ENCODE data around the gene DARS1.
A peak's percentile ranks its signal among the peaks of the same experiment; 100 is the strongest.

The DARS1 gene

DNA sequence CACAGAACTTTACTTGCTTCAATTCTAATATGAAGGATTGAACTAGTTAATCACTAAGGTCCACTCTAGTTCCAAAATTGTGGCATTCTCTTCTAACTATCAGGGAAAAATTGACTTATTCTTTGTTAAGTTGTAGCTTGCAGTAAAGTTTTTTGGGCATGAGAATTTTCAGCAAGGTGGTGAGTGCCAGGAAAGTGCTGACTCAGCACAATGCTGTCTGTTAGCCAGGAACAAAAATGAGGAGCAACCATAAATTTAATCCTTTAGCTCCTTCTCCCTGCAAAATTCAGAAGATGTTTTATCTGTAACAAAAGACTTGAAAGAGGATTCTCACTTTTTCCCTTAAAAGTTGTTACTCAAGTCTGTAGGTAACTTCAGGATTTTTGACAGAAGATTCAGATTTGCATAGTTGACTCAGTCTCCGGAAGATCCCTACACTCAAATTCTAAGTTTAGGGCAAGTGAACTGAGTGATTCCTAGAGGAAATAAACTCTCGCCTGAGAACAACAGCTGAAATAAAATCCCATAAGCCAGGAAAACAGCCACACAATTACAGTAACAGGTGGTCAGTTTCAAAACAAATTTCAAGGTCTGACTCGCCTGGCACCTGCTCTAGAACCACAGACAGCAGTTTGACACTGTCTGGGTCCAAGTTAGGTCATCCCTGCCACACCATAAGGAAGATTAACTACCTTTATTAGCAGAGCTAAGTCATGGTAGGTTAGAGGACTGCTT, 20.2 kb upstream of the DARS1 start:
- no peaks in the 10 kb centered on the region for H3K9me3 ChIP-seq (ENCODE audit: control insufficient read depth, insufficient read depth, low read depth, low read length)
- no peaks in the 10 kb centered on the region for H3K36me3 ChIP-seq (ENCODE audit: control insufficient read depth in 2 of 2, insufficient read depth in 1 of 2, low read length in 2 of 2)
- H3K4me1 ChIP-seq (ENCODE audit: control insufficient read depth, insufficient read depth, low read length) = no peaks in the 10 kb centered on the region
- TF ChIP-seq ZNF837 (tag by site-specific recombination; IDR thresholded peaks at IDR 0.05) = no peak
- TF ChIP-seq ZNF792 (tag by site-specific recombination; IDR thresholded peaks at IDR 0.05) = no peak
- peak; percentile 88 for TF ChIP-seq SCRT2 (tag by site-specific recombination; IDR thresholded peaks at IDR 0.05)
- no peak for TF ChIP-seq ZNF501 (tag by site-specific recombination; IDR thresholded peaks at IDR 0.05)
- no peak for TF ChIP-seq ZNF19 (tag by site-specific recombination; IDR thresholded peaks at IDR 0.05; ENCODE audit: low read depth)
- 0 out of 2 replicates have a peak, but pooled peaks have one; percentile 28 for TF ChIP-seq SCRT1 (tag by site-specific recombination; IDR thresholded peaks at IDR 0.05; ENCODE audit: borderline replicate concordance)
- no peak for TF ChIP-seq ZNF571 (tag by site-specific recombination; IDR thresholded peaks at IDR 0.05)
- TF ChIP-seq ZNF677 (tag by site-specific recombination; IDR thresholded peaks at IDR 0.05) = no peak
- no peak for TF ChIP-seq ZBTB48 (tag by site-specific recombination; IDR thresholded peaks at IDR 0.05)
- TF ChIP-seq HIC1 (tag by site-specific recombination; IDR thresholded peaks at IDR 0.05) = no peak
- TF ChIP-seq ZNF416 (tag by site-specific recombination; IDR thresholded peaks at IDR 0.05) = no peak
- no peak for TF ChIP-seq ZNF513 (tag by site-specific recombination; IDR thresholded peaks at IDR 0.05)
- no peak for TF ChIP-seq ZNF174 (tag by site-specific recombination; IDR thresholded peaks at IDR 0.05)
- TF ChIP-seq ZNF555 (tag by site-specific recombination; conservative IDR thresholded peaks at IDR 0.05) = no peak
- TF ChIP-seq ZNF610 (tag by site-specific recombination; IDR thresholded peaks at IDR 0.05; ENCODE audit: borderline replicate concordance) = no peak
- no peak for TF ChIP-seq GLI4 (tag by site-specific recombination; IDR thresholded peaks at IDR 0.05)
- H3K27ac ChIP-seq (ENCODE audit: extremely low read depth, low read depth, low read length) = no peak overlapping the region
- POLR2A ChIA-PET = no interaction called here
- CTCF ChIA-PET = interaction anchor here (0.6 to 1.3 kb wide), 3 partner anchors 8 to 195 kb away, joined by 3 to 6 read pairs (median 3); no protein-coding TSS in a partner anchor
- no peak overlapping the region for H3K4me3 ChIP-seq (ENCODE audit: low read depth, low read length)

DNA sequence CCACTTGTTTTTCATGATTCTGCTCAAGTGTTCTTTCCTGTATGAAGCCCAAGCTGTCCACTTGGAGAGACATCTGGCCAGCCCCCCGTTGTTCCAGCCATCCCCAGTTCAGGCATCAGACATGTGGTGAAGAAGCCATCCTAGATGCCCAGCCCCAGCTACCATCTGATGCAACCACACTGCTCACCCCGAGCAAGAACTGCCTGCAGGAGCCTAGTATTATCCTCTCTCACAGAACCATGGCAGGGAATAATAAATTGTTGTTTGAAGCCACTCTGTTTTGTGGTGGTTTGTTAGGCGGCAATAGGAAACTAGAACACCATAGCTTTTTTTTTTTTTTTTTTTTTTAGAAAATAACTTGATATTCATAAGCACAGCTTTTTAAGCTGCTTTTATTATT, 19.5 kb upstream of the DARS1 start:
- TF ChIP-seq SALL2 (tag by site-specific recombination; IDR thresholded peaks at IDR 0.05; ENCODE audit: borderline replicate concordance) (no peak), ZNF76 (tag by site-specific recombination; IDR thresholded peaks at IDR 0.05; ENCODE audit: borderline replicate concordance, low read depth) (no peak), HOXA7 (CRISPR knock-in tag; IDR thresholded peaks at IDR 0.05; ENCODE audit: borderline replicate concordance) (no peak)
- POLR2A ChIA-PET = no interaction called here

DNA sequence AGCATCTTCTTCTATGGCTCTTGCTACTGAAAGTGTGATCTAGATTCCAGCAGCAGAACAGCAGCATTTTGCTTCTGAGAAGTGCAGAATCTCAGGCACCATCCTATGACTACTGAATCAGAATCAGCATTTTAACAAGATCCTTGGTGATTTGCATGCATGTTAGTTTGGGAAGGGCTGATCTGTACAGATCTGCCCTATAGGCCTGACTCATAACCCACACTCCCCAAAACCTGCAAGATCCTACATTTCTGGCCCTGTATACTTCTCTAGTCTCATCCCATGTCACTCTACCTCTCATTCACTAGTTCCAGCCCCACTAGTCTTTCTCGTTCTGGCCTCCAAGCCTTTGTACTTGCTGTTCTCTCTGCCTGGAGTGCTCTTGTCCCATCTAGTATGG, 15.7 kb upstream of the DARS1 start:
- H3K9me3 ChIP-seq (ENCODE audit: control insufficient read depth, insufficient read depth, low read depth, low read length) = no peaks in the 10 kb centered on the region
- H3K4me3 ChIP-seq (ENCODE audit: low read depth, low read length) = no peak overlapping the region
- CTCF ChIA-PET = no interaction called here
- POLR2A ChIA-PET = no interaction called here
- H3K36me3 ChIP-seq (ENCODE audit: control insufficient read depth in 2 of 2, insufficient read depth in 1 of 2, low read length in 2 of 2) = no peaks in the 10 kb centered on the region
- no peaks in the 10 kb centered on the region for H3K4me1 ChIP-seq (ENCODE audit: control insufficient read depth, insufficient read depth, low read length)
- H3K27ac ChIP-seq (ENCODE audit: extremely low read depth, low read depth, low read length) = no peak overlapping the region
- TF ChIP-seq ZNF248 (tag by site-specific recombination; IDR thresholded peaks at IDR 0.05) = no peak
- TF ChIP-seq ZNF707 (tag by site-specific recombination; IDR thresholded peaks at IDR 0.05) = no peak
- no peak for TF ChIP-seq ZSCAN23 (tag by site-specific recombination; IDR thresholded peaks at IDR 0.05)
- TF ChIP-seq HOXC10 (CRISPR knock-in tag; IDR thresholded peaks at IDR 0.05) = no peak
- TF ChIP-seq ZNF350 (tag by site-specific recombination; IDR thresholded peaks at IDR 0.05) = no peak
- TF ChIP-seq ZNF473 (tag by site-specific recombination; IDR thresholded peaks at IDR 0.05) = no peak
- TF ChIP-seq ZNF148 (tag by site-specific recombination; IDR thresholded peaks at IDR 0.05; ENCODE audit: borderline replicate concordance) = no peak
- no peak for TF ChIP-seq ZBTB7A (tag by site-specific recombination; IDR thresholded peaks at IDR 0.05; ENCODE audit: low read depth)
- TF ChIP-seq ZNF747 (tag by site-specific recombination; IDR thresholded peaks at IDR 0.05) = no peak

More for the DNA sequence above, 19.5 kb upstream of the DARS1 start:
- H3K27ac ChIP-seq (ENCODE audit: extremely low read depth, low read depth, low read length) = no peak overlapping the region
- no peaks in the 10 kb centered on the region for H3K9me3 ChIP-seq (ENCODE audit: control insufficient read depth, insufficient read depth, low read depth, low read length)
- H3K36me3 ChIP-seq (ENCODE audit: control insufficient read depth in 2 of 2, insufficient read depth in 1 of 2, low read length in 2 of 2) = no peaks in the 10 kb centered on the region
- no peaks in the 10 kb centered on the region for H3K4me1 ChIP-seq (ENCODE audit: control insufficient read depth, insufficient read depth, low read length)
- CTCF ChIA-PET = no interaction called here
- H3K4me3 ChIP-seq (ENCODE audit: low read depth, low read length) = no peak overlapping the region

Data from HEK293 (cell line).